ENCODE measurements around the gene C1GALT1.
"Not testable (repeated sequence)": the region's sequence is repeated elsewhere in the genome, so short reads cannot be mapped to it uniquely, and the experiment has no call there.

C1GALT1 gene

GRCh38 chr7:7223250-7223649, 40.9 kb downstream of the C1GALT1 start:
- Mint-ChIP-seq H3K4me1 (peaks cover 26% of the 10 kb centered on the region), H3K27ac (no peak overlapping the region), H3K4me3 (no peak overlapping the region), H3K9me3 (no peaks in the 10 kb centered on the region), H3K36me3 (ENCODE audit: low read depth) (peaks cover 27% of the 10 kb centered on the region), H3K27me3 (no peaks in the 10 kb centered on the region)
- DNase-seq: no peak
- ATAC-seq: no peak

DNA sequence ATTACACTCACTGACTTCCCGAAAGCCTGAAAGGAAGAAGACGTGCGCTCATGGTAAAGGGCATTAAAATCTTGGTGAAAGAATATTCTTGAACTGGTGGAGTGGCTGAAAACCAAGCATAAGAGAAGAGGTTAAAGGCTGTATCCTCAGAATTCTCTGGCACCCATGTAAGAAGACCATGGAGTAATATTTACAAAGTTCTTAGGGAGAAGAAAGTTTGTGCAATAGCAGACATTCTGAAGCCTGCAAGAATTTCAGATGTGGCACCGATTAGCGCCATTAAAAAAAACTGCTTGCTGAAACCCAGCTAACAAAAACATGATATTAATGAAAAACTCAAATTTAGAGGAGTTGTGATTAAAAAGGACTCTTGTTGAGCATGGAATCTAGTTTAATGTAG, 44.1 kb downstream of the C1GALT1 start:
- no peak overlapping the region for H3K27ac Mint-ChIP-seq
- H3K9me3 Mint-ChIP-seq: peaks cover 13% of the 10 kb centered on the region
- H3K27me3 Mint-ChIP-seq: no peaks in the 10 kb centered on the region
- no peak overlapping the region for H3K4me3 Mint-ChIP-seq
- DNase-seq (no peak), ATAC-seq (no peak)
- peaks cover 33% of the 10 kb centered on the region for H3K36me3 Mint-ChIP-seq (ENCODE audit: low read depth)
- H3K4me1 Mint-ChIP-seq: peaks cover 26% of the 10 kb centered on the region

GRCh38 chr7:7228472-7228871, 46.1 kb downstream of the C1GALT1 start:
- H3K27me3 Mint-ChIP-seq: no peaks in the 10 kb centered on the region
- H3K36me3 Mint-ChIP-seq (ENCODE audit: low read depth): peaks cover 41% of the 10 kb centered on the region
- DNase-seq (no peak), ATAC-seq (no peak)
- no peak overlapping the region for H3K27ac Mint-ChIP-seq
- H3K4me3 Mint-ChIP-seq: no peak overlapping the region
- peaks cover 19% of the 10 kb centered on the region for H3K9me3 Mint-ChIP-seq
- H3K4me1 Mint-ChIP-seq: peaks cover 26% of the 10 kb centered on the region

DNA sequence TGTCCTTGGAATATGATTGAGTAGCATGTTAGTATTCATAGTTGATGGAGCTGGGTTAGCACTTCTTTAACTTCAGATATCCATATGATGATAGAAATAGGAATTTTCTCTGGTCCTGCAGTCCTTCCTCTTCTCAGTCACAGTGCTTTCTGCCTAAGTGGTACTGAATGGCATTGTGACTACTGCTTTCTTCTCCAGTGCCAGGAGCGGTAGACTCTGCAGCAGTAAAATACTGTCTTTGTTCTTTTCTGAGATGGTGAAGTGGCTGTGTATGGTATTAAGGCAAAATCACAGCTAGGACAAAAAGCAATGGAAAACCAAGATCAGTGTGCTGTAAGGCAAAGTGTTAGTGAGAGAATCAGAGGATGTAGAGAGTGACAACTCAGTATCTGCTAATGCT, 46.6 kb downstream of the C1GALT1 start:
- H3K4me3 Mint-ChIP-seq: no peak overlapping the region
- ATAC-seq (no peak), DNase-seq (no peak)
- H3K27me3 Mint-ChIP-seq: no peaks in the 10 kb centered on the region
- no peak overlapping the region for H3K27ac Mint-ChIP-seq
- H3K9me3 Mint-ChIP-seq: peaks cover 19% of the 10 kb centered on the region
- H3K4me1 Mint-ChIP-seq: peaks cover 21% of the 10 kb centered on the region
- H3K36me3 Mint-ChIP-seq (ENCODE audit: low read depth): peaks cover 42% of the 10 kb centered on the region

- Mint-ChIP-seq H3K4me3 (no peak overlapping the region), H3K36me3 (ENCODE audit: low read depth) (peaks cover 42% of the 10 kb centered on the region), H3K27me3 (no peaks in the 10 kb centered on the region), H3K27ac (no peak overlapping the region), H3K4me1 (peaks cover 22% of the 10 kb centered on the region), H3K9me3 (peaks cover 19% of the 10 kb centered on the region)
- DNase-seq (no peak), ATAC-seq (no peak)
Observed at GRCh38 chr7:7231000-7231399, 48.7 kb downstream of the C1GALT1 start.

DNA sequence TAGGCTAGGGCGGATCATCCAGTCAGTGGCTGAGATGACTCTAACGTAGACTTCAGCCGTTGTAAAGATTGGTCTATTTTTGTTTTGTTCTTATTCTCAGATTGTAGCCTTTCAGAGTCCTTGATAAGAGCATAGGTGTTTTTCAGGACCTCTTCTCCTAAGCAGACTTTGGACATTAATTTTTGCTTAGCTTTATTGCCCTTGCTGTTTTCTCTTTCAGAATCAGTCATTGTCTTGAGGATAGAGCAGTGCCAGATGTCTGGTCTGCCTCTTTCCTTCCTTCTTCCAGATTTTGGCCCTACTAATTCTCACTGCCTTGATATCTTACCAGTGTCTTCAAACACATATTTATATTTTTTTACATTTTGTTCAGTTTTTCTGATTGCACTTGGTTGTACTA, 49.5 kb downstream of the C1GALT1 start:
- Mint-ChIP-seq H3K9me3 (peaks cover 19% of the 10 kb centered on the region), H3K4me1 (peaks cover 24% of the 10 kb centered on the region), H3K36me3 (ENCODE audit: low read depth) (peaks cover 44% of the 10 kb centered on the region), H3K27me3 (no peaks in the 10 kb centered on the region), H3K4me3 (no peak overlapping the region), H3K27ac (no peak overlapping the region)
- ATAC-seq (no peak), DNase-seq (no peak)

GRCh38 chr7:7235347-7235746, 53.0 kb downstream of the C1GALT1 start:
- peaks cover 13% of the 10 kb centered on the region for H3K9me3 Mint-ChIP-seq
- peaks cover 30% of the 10 kb centered on the region for H3K4me1 Mint-ChIP-seq
- ATAC-seq: no peak
- DNase-seq: no peak
- no peaks in the 10 kb centered on the region for H3K27me3 Mint-ChIP-seq
- H3K36me3 Mint-ChIP-seq (ENCODE audit: low read depth): peaks cover 63% of the 10 kb centered on the region
- H3K4me3 Mint-ChIP-seq: no peak overlapping the region
- H3K27ac Mint-ChIP-seq: no peak overlapping the region

- Mint-ChIP-seq H3K4me3 (no peak overlapping the region), H3K4me1 (peaks cover 27% of the 10 kb centered on the region), H3K9me3 (peaks cover 10% of the 10 kb centered on the region), H3K27ac (no peak overlapping the region), H3K27me3 (no peaks in the 10 kb centered on the region), H3K36me3 (ENCODE audit: low read depth) (peaks cover 60% of the 10 kb centered on the region)
- DNase-seq: no peak
- no peak for ATAC-seq
Observed at GRCh38 chr7:7236041-7236440, 53.7 kb downstream of the C1GALT1 start.

GRCh38 chr7:7237201-7237977, 55.0 kb downstream of the C1GALT1 start:
- H3K4me1 Mint-ChIP-seq: peaks cover 16% of the 10 kb centered on the region
- no peaks in the 10 kb centered on the region for H3K9me3 Mint-ChIP-seq
- no peak overlapping the region for H3K27ac Mint-ChIP-seq

GRCh38 chr7:7237978-7238267, 55.6 kb downstream of the C1GALT1 start:
- H3K9me3 Mint-ChIP-seq: no peaks in the 10 kb centered on the region
- ATAC-seq (no peak), DNase-seq (no peak)
- H3K27me3 Mint-ChIP-seq: no peaks in the 10 kb centered on the region
- peaks cover 60% of the 10 kb centered on the region for H3K36me3 Mint-ChIP-seq (ENCODE audit: low read depth)
- peaks cover 18% of the 10 kb centered on the region for H3K4me1 Mint-ChIP-seq
- no peak overlapping the region for H3K4me3 Mint-ChIP-seq
- no peak overlapping the region for H3K27ac Mint-ChIP-seq

More at GRCh38 chr7:7237201-7237977, 55.0 kb downstream of the C1GALT1 start:
- Mint-ChIP-seq H3K36me3 (ENCODE audit: low read depth) (peaks cover 55% of the 10 kb centered on the region), H3K4me3 (no peak overlapping the region), H3K27me3 (no peaks in the 10 kb centered on the region)
- ATAC-seq (no peak), DNase-seq (no peak)

DNA sequence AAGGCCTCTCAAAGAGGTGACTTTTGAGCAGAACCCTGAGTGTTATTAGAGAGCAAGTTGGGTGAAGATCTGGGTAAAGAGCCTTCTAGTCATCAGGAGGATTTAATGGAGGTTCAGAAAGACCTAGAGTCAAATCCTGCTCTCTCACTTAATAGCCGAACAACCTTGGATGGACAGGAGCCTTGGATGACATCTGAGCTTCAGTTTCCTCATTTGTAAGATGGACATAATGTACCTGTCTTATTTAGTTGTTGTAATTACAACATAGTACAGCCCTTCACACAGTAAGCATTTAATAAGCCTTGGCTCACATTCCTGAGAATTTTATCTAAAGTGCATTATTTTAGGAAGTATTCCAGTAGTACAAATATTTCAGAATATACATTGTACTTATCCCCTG, 57.0 kb downstream of the C1GALT1 start:
- Mint-ChIP-seq H3K27ac (no peak overlapping the region), H3K27me3 (no peaks in the 10 kb centered on the region), H3K9me3 (no peaks in the 10 kb centered on the region), H3K4me3 (no peak overlapping the region), H3K4me1 (peaks cover 21% of the 10 kb centered on the region), H3K36me3 (ENCODE audit: low read depth) (peaks cover 62% of the 10 kb centered on the region)
- ATAC-seq (no peak), DNase-seq (no peak)

GRCh38 chr7:7242899-7243298, 60.6 kb downstream of the C1GALT1 start:
- Mint-ChIP-seq H3K4me1 (peaks cover 16% of the 10 kb centered on the region), H3K36me3 (ENCODE audit: low read depth) (peaks cover 55% of the 10 kb centered on the region), H3K9me3 (no peaks in the 10 kb centered on the region), H3K4me3 (no peak overlapping the region), H3K27me3 (no peaks in the 10 kb centered on the region), H3K27ac (no peak overlapping the region)
- ATAC-seq: no peak
- no peak for DNase-seq

- not testable (repeated sequence) for ATAC-seq, DNase-seq, H3K4me3 Mint-ChIP-seq, H3K27me3 Mint-ChIP-seq, H3K9me3 Mint-ChIP-seq, H3K27ac Mint-ChIP-seq
- Mint-ChIP-seq H3K4me1 (peaks cover 22% of the 10 kb centered on the region), H3K36me3 (ENCODE audit: low read depth) (peaks cover 38% of the 10 kb centered on the region)
Observed at GRCh38 chr7:7245233-7245632, 62.9 kb downstream of the C1GALT1 start.

DNA sequence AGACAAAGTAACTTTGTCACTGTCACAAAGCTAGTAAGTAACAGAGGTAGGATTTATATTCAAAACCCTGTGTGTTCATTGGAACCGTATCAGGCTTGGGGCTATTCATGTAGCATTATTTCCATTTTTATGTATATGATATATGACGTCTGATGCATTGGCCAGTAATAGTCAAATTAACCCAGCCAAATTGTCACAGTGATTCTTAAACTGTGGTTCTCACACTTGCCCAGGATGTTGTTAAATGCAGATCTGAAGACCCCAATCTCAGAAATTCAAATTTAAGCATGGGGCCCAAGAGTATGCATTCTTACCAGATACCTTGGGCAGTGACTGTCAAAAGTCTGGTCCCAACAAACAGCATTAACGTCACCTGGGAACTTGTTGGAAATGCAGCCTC, 63.9 kb downstream of the C1GALT1 start:
- peaks cover 35% of the 10 kb centered on the region for H3K36me3 Mint-ChIP-seq (ENCODE audit: low read depth)
- H3K4me3 Mint-ChIP-seq: no peak overlapping the region
- DNase-seq: no peak
- H3K27me3 Mint-ChIP-seq: no peaks in the 10 kb centered on the region
- no peak for ATAC-seq
- H3K27ac Mint-ChIP-seq: no peak overlapping the region
- peaks cover 22% of the 10 kb centered on the region for H3K4me1 Mint-ChIP-seq
- no peaks in the 10 kb centered on the region for H3K9me3 Mint-ChIP-seq

GRCh38 chr7:7247658-7248057, 65.3 kb downstream of the C1GALT1 start:
- H3K9me3 Mint-ChIP-seq: no peaks in the 10 kb centered on the region
- no peaks in the 10 kb centered on the region for H3K27me3 Mint-ChIP-seq
- peaks cover 33% of the 10 kb centered on the region for H3K36me3 Mint-ChIP-seq (ENCODE audit: low read depth)
- H3K4me3 Mint-ChIP-seq: peak overlapping the region; percentile 42
- no peak for ATAC-seq
- DNase-seq: no peak
- no peak overlapping the region for H3K27ac Mint-ChIP-seq
- H3K4me1 Mint-ChIP-seq: peaks cover 23% of the 10 kb centered on the region

DNA sequence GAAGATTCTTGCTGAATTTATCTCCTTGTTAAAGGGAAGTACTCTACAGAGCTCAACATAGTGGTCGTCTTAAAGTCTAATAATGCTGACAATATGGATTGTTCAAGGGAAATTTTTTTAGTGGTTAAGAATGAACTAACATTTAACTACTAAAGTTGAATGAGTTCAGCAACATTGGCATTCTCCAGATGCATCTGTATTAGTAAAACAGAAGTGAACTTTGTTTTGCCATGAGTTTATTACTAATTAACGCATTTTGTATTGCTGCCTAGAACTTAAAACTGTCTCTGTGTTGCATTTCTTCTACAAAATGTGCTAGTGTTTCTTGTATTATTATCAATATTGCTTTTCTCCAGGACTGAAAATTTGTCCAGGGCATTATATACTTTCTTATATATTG, 67.5 kb downstream of the C1GALT1 start:
- Mint-ChIP-seq H3K4me3 (no peak overlapping the region), H3K4me1 (peaks cover 25% of the 10 kb centered on the region)
- DNase-seq: no peak

More for the DNA sequence above, 67.5 kb downstream of the C1GALT1 start:
- no peak overlapping the region for H3K27ac Mint-ChIP-seq
- H3K9me3 Mint-ChIP-seq: no peaks in the 10 kb centered on the region
- H3K36me3 Mint-ChIP-seq (ENCODE audit: low read depth): peaks cover 26% of the 10 kb centered on the region
- no peak for ATAC-seq
- no peaks in the 10 kb centered on the region for H3K27me3 Mint-ChIP-seq

All from activated naive CD8-positive, alpha-beta T cell treated with anti-CD3 and anti-CD28 coated beads, Interleukin-2, amount 50 U/mL, for 24 hours (primary cell).